Measurements from ENCODE around the gene MGAT2. TPM values are rescaled to one million over a fixed set of nuclear protein-coding genes. Genes with fewer than 3 reads are reported as not detected.
A peak's percentile ranks its signal among the peaks of the same experiment; 100 is the strongest.

Gene MGAT2
- total and polyA plus RNA-seq, 9 of the 15 experiments (the other 6 are each of a cell fraction or from before 2014, with no cell fraction given), result 0.03 to 33.3 (median 24.6) TPM; not detected in 1

DNA sequence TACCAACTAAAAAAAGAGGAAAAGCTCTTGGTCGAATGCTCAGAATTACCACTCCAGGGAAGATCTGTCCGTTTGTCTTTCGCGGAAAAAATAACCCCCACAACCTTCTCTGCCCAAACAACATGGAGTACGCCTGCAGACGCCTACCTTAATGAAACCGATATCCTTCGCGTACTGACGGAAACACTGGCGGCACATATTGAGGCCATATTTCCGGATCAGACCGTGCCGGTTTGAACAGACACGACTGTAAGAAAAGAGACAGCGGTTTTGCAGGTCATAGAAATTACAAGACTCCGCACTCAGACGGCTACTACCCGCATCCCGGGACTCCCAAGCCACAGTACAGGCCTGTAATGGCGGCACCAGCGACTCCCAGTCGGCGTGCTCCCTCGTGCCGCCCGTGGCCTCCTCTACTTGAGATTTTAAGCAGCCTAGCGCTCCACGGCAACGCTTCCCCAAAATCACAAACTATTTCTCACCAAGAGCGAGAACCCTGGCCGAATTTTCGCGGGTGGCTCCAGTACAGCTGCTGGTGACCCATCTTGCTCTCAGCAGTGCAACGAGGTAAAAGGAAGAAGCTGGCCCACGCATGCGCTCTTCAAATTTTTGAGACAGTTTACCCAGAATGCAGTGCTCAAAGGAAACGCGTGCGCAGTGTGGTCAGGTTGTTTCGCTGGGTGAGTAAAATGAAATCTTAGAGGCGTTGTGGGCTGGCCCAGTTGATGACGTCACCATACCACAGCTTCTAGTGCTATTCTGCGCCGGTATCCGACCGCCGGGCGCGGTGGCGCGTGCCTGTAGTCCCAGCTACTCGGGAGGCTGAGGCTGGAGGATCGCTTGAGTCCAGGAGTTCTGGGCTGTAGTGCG lies 34.6 kb upstream of the MGAT2 start, which contains the start of gene RPS29 (continued):
- TF ChIP-seq, protein P1, sequence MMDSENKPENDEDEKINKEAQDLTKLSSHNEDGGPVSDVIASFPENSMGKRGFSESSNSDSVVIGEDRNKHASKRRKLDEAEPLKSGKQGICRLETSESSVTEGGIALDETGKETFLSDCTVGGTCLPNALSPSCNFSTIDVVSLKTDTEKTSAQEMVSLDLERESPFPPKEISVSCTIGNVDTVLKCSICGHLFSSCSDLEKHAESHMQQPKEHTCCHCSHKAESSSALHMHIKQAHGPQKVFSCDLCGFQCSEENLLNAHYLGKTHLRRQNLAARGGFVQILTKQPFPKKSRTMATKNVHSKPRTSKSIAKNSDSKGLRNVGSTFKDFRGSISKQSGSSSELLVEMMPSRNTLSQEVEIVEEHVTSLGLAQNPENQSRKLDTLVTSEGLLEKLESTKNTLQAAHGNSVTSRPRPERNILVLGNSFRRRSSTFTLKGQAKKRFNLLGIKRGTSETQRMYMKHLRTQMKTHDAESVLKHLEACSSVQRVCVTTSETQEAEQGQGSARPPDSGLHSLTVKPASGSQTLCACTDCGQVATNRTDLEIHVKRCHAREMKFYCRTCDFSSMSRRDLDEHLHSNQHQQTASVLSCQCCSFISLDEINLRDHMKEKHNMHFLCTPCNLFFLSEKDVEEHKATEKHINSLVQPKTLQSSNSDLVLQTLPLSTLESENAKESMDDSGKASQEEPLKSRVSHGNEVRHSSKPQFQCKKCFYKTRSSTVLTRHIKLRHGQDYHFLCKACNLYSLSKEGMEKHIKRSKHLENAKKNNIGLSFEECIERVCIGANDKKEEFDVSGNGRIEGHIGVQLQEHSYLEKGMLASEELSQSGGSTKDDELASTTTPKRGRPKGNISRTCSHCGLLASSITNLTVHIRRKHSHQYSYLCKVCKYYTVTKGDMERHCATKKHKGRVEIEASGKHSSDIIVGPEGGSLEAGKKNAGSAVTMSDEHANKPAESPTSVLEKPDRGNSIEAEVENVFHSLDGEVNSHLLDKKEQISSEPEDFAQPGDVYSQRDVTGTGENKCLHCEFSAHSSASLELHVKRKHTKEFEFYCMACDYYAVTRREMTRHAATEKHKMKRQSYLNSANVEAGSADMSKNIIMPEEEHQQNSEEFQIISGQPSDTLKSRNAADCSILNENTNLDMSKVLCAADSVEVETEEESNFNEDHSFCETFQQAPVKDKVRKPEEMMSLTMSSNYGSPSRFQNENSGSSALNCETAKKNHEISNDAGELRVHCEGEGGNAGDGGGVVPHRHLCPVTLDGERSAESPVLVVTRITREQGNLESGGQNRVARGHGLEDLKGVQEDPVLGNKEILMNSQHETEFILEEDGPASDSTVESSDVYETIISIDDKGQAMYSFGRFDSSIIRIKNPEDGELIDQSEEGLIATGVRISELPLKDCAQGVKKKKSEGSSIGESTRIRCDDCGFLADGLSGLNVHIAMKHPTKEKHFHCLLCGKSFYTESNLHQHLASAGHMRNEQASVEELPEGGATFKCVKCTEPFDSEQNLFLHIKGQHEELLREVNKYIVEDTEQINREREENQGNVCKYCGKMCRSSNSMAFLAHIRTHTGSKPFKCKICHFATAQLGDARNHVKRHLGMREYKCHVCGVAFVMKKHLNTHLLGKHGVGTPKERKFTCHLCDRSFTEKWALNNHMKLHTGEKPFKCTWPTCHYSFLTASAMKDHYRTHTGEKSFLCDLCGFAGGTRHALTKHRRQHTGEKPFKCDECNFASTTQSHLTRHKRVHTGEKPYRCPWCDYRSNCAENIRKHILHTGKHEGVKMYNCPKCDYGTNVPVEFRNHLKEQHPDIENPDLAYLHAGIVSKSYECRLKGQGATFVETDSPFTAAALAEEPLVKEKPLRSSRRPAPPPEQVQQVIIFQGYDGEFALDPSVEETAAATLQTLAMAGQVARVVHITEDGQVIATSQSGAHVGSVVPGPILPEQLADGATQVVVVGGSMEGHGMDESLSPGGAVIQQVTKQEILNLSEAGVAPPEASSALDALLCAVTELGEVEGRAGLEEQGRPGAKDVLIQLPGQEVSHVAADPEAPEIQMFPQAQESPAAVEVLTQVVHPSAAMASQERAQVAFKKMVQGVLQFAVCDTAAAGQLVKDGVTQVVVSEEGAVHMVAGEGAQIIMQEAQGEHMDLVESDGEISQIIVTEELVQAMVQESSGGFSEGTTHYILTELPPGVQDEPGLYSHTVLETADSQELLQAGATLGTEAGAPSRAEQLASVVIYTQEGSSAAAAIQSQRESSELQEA (IDR thresholded peaks at IDR 0.05; ENCODE audit: low read depth), result no peak
- TF ChIP-seq CEBPB (tag; IDR thresholded peaks at IDR 0.05) (no peak), JUNB (CRISPR knock-in tag; conservative IDR thresholded peaks at IDR 0.05) (peak; percentile 99), DMBX1 (CRISPR knock-in tag; IDR thresholded peaks at IDR 0.05; ENCODE audit: borderline replicate concordance) (peak; percentile 48; the same call in 1 of the 2 replicates), GATA2 (CRISPR knock-in tag; IDR thresholded peaks at IDR 0.05) (no peak), TAF15 (IDR thresholded peaks at IDR 0.05; ENCODE audit: low read depth, low read length) (no peak), MYNN (IDR thresholded peaks at IDR 0.05) (no peak), MYNN (CRISPR knock-in tag; IDR thresholded peaks at IDR 0.05) (no peak), ZNF436 (CRISPR knock-in tag; IDR thresholded peaks at IDR 0.05) (no peak), SLC30A9 (CRISPR knock-in tag; IDR thresholded peaks at IDR 0.05) (no peak), NCOA2 (IDR thresholded peaks at IDR 0.05; ENCODE audit: partially characterized antibody in 2 of 2) (no peak), ZNF41 (CRISPR knock-in tag; conservative IDR thresholded peaks at IDR 0.05) (no peak)
- TF ChIP-seq, protein P2, sequence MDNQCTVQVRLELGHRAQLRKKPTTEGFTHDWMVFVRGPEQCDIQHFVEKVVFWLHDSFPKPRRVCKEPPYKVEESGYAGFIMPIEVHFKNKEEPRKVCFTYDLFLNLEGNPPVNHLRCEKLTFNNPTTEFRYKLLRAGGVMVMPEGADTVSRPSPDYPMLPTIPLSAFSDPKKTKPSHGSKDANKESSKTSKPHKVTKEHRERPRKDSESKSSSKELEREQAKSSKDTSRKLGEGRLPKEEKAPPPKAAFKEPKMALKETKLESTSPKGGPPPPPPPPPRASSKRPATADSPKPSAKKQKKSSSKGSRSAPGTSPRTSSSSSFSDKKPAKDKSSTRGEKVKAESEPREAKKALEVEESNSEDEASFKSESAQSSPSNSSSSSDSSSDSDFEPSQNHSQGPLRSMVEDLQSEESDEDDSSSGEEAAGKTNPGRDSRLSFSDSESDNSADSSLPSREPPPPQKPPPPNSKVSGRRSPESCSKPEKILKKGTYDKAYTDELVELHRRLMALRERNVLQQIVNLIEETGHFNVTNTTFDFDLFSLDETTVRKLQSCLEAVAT (IDR thresholded peaks at IDR 0.05), result no peak; a peak in 1 of 4 replicates
- TF ChIP-seq, protein P3, sequence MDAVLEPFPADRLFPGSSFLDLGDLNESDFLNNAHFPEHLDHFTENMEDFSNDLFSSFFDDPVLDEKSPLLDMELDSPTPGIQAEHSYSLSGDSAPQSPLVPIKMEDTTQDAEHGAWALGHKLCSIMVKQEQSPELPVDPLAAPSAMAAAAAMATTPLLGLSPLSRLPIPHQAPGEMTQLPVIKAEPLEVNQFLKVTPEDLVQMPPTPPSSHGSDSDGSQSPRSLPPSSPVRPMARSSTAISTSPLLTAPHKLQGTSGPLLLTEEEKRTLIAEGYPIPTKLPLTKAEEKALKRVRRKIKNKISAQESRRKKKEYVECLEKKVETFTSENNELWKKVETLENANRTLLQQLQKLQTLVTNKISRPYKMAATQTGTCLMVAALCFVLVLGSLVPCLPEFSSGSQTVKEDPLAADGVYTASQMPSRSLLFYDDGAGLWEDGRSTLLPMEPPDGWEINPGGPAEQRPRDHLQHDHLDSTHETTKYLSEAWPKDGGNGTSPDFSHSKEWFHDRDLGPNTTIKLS (IDR thresholded peaks at IDR 0.05; ENCODE audit: borderline replicate concordance, low read depth), result peak; percentile 46; the same call in 1 of the 2 replicates
- TF ChIP-seq, protein P4, sequence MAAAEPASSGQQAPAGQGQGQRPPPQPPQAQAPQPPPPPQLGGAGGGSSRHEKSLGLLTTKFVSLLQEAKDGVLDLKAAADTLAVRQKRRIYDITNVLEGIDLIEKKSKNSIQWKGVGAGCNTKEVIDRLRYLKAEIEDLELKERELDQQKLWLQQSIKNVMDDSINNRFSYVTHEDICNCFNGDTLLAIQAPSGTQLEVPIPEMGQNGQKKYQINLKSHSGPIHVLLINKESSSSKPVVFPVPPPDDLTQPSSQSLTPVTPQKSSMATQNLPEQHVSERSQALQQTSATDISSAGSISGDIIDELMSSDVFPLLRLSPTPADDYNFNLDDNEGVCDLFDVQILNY (CRISPR knock-in tag; IDR thresholded peaks at IDR 0.05), result no peak

Measured in K562 (cell line).